ENCODE results near the gene SLC6A9. TPM values are rescaled to one million over a fixed set of nuclear protein-coding genes. Genes with fewer than 3 reads are reported as not detected.
A peak's percentile ranks its signal among the peaks of the same experiment; 100 is the strongest.

SLC6A9 gene
- total RNA-seq, 1 experiment from 2014 or later = 12.8 TPM

- ChIA-PET RAD21 (ENCODE audit: low non-redundant PET in 1 of 2, low total read pairs in 2 of 2, uncharacterized antibody in 2 of 2, unreplicated experiment in 2 of 2) (no interaction called here), CTCF (interaction anchor here (1.2 to 1.5 kb wide), 2 partner anchors 15 to 620 kb away, joined by 3 to 4 read pairs; no protein-coding TSS in a partner anchor), POLR2A (interaction anchor here (1.5 kb wide), 1 partner anchor 26 kb away, joined by 8 read pairs; no protein-coding TSS in a partner anchor)
- Histone ChIP-seq H3K27ac (ENCODE audit: low read depth, low read length) (no peak overlapping the region), H3K36me3 (ENCODE audit: control insufficient read depth in 1 of 2, insufficient read depth in 2 of 2, low read length in 2 of 2) (no peaks in the 10 kb centered on the region), H3K9me2 (ENCODE audit: insufficient read depth) (no peaks in the 10 kb centered on the region), H3K4me2 (ENCODE audit: low read length) (peak overlapping the region; percentile 85), H4K20me1 (ENCODE audit: insufficient read depth) (no peaks in the 10 kb centered on the region), H3K27me3 (ENCODE audit: insufficient read depth, low read length) (no peaks in the 10 kb centered on the region), H3K9me3 (ENCODE audit: control insufficient read depth in 1 of 2, insufficient read depth in 1 of 2, low read depth in 1 of 2, low read length in 2 of 2) (no peaks in the 10 kb centered on the region), H2AFZ (ENCODE audit: low read depth, low read length, poor library complexity, severe bottlenecking) (no peak overlapping the region), H3K4me3 (replicated peaks in 1 of 2; ENCODE audit: low read depth in 1 of 2, low read length in 2 of 2) (peak overlapping the region in 1 of 2 experiments; percentile 68; a peak in 1 of 4 replicates), H3K79me2 (ENCODE audit: insufficient read depth, low read length) (no peaks in the 10 kb centered on the region), H3K9ac (ENCODE audit: low read length) (0 out of 2 replicates have a peak overlapping the region, but pooled peaks have one; percentile 86), H3K4me1 (ENCODE audit: control insufficient read depth in 1 of 2, insufficient read depth in 2 of 2, low read length in 2 of 2) (peaks cover 38 to 47% of the 10 kb centered on the region in 2 experiments)
- BruUV-seq (replicated peaks) = no TSS peak
- DNase-seq (ENCODE audit: low read depth, low spot score) = no peak
- TF ChIP-seq EZH2 (IDR thresholded peaks at IDR 0.05) (no peak), ZNF274 (IDR thresholded peaks at IDR 0.05; ENCODE audit: low read depth, low read length) (no peak), YY1 (IDR thresholded peaks at IDR 0.05; ENCODE audit: extremely low read depth, insufficient replicate concordance, low read depth, low read length) (no peak), EGR1 (IDR thresholded peaks at IDR 0.05; ENCODE audit: low read depth) (no peak), ATF3 (IDR thresholded peaks at IDR 0.05) (no peak), EZH2phosphoT487 (IDR thresholded peaks at IDR 0.05; ENCODE audit: borderline replicate concordance) (no peak), SRF (IDR thresholded peaks at IDR 0.05; ENCODE audit: low read depth) (no peak), CTCF (IDR thresholded peaks at IDR 0.05 in 2 of 3, conservative IDR thresholded peaks at IDR 0.05 in 1 of 3; ENCODE audit: borderline replicate concordance in 1 of 3, insufficient read depth in 1 of 3, low read depth in 2 of 3, low read length in 2 of 3) (no peak), CEBPB (IDR thresholded peaks at IDR 0.05; ENCODE audit: low read depth) (no peak), POLR2A (IDR thresholded peaks at IDR 0.05; ENCODE audit: borderline replicate concordance, extremely low read depth, insufficient read depth, insufficient read length) (no peak), ELF1 (IDR thresholded peaks at IDR 0.05; ENCODE audit: borderline replicate concordance, low read depth) (no peak), REST (IDR thresholded peaks at IDR 0.05; ENCODE audit: low read depth) (no peak), POLR2AphosphoS5 (IDR thresholded peaks at IDR 0.05; ENCODE audit: low read depth, low read length) (no peak)
- intact Hi-C loops (cut with micrococcal nuclease) = loop anchor here (10.0 kb wide), 1 partner anchor 807 kb away; no protein-coding TSS in a partner anchor
- ATAC-seq = no peak
These were observed 1.0 kb upstream of the SLC6A9 start for GRCh38 chr1:44032170-44032790.

All from HCT116 (cell line).